ENCODE measurements around the gene HOXD10. TPM values are rescaled to one million over a fixed set of nuclear protein-coding genes. Genes with fewer than 3 reads are reported as not detected.

The HOXD10 gene
- total and polyA plus RNA-seq, 4 donors: 0.05 to 0.54 TPM; not detected in 2

GRCh38 chr2:176092270-176093144 lies 24.1 kb upstream of the HOXD10 start, which contains the start of gene HOXD13:
HOXD13 (plus strand) TSS chr2:176092721; CDS start chr2:176092891, 170 bp downstream.
- TF ChIP-seq, protein P1, sequence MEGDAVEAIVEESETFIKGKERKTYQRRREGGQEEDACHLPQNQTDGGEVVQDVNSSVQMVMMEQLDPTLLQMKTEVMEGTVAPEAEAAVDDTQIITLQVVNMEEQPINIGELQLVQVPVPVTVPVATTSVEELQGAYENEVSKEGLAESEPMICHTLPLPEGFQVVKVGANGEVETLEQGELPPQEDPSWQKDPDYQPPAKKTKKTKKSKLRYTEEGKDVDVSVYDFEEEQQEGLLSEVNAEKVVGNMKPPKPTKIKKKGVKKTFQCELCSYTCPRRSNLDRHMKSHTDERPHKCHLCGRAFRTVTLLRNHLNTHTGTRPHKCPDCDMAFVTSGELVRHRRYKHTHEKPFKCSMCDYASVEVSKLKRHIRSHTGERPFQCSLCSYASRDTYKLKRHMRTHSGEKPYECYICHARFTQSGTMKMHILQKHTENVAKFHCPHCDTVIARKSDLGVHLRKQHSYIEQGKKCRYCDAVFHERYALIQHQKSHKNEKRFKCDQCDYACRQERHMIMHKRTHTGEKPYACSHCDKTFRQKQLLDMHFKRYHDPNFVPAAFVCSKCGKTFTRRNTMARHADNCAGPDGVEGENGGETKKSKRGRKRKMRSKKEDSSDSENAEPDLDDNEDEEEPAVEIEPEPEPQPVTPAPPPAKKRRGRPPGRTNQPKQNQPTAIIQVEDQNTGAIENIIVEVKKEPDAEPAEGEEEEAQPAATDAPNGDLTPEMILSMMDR (IDR thresholded peaks at IDR 0.05; ENCODE audit: control extremely low read depth, extremely low read depth): no peak
- Histone ChIP-seq H3K36me3 (ENCODE audit: control insufficient read depth in 4 of 4, insufficient read depth in 4 of 4, low read length in 4 of 4) (no peaks in the 10 kb centered on the region), H3K27ac (ENCODE audit: low read depth in 1 of 2, low read length in 1 of 2) (no peak within 1 kb of the TSS), H3K4me1 (ENCODE audit: control insufficient read depth in 5 of 5, insufficient read depth in 5 of 5, low read length in 5 of 5) (peaks cover 0 to 32% (median 10%) of the 10 kb centered on the region in 5 donors), H3K4me3 (no peak within 1 kb of the TSS), H3K27me3 (ENCODE audit: control insufficient read depth in 3 of 3, insufficient read depth in 3 of 3, low read length in 2 of 3) (peaks cover 8 to 93% (median 90%) of the 10 kb centered on the region in 3 donors), H3K9me3 (ENCODE audit: control insufficient read depth in 4 of 4, insufficient read depth in 3 of 4, low read length in 3 of 4) (peaks cover 0 to 19% (median 0%) of the 10 kb centered on the region in 4 donors), H3K9ac (ENCODE audit: insufficient read depth in 1 of 2, low read length in 2 of 2) (no peak within 1 kb of the TSS)
- ATAC-seq (ENCODE audit: insufficient read depth, low FRiP score) (no peak), DNase-seq (peak in 1 of 3 donors; percentile 58)
- 4 to 6% methylated on average over 43 to 95 of the region's 95 CpGs for WGBS, 2 donors

DNA sequence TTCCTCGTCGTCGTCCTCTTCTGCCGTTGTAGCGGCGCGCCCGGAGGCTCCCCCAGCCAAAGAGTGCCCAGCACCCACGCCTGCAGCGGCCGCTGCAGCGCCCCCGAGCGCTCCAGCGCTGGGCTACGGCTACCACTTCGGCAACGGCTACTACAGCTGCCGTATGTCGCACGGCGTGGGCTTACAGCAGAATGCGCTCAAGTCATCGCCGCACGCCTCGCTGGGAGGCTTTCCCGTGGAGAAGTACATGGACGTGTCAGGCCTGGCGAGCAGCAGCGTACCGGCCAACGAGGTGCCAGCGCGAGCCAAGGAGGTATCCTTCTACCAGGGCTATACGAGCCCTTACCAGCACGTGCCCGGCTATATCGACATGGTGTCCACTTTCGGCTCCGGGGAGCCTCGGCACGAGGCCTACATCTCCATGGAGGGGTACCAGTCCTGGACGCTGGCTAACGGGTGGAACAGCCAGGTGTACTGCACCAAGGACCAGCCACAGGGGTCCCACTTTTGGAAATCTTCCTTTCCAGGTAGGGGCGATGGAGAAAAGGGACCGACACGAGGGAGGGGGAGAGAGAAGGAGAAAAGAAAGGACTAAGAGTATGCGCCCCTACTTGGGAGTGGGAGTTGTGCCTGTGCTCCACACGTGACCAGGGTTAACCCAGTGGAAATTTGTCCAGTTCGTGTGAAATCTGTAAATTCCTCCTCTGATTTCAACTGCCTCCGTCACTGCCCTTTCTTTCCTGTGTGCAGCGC lies 23.3 kb upstream of the HOXD10 start:
- no peak for ATAC-seq (ENCODE audit: insufficient read depth, low FRiP score)
- Histone ChIP-seq H3K4me3 (no peak overlapping the region), H3K36me3 (ENCODE audit: control insufficient read depth in 4 of 4, insufficient read depth in 4 of 4, low read length in 4 of 4) (no peaks in the 10 kb centered on the region), H3K4me1 (ENCODE audit: control insufficient read depth in 5 of 5, insufficient read depth in 5 of 5, low read length in 5 of 5) (peaks cover 0 to 26% (median 12%) of the 10 kb centered on the region in 5 donors), H3K9ac (ENCODE audit: insufficient read depth in 1 of 2, low read length in 2 of 2) (no peak overlapping the region), H3K27me3 (ENCODE audit: control insufficient read depth in 3 of 3, insufficient read depth in 3 of 3, low read length in 2 of 3) (peaks cover 8 to 93% (median 90%) of the 10 kb centered on the region in 3 donors), H3K9me3 (ENCODE audit: control insufficient read depth in 4 of 4, insufficient read depth in 3 of 4, low read length in 3 of 4) (peaks cover 0 to 17% (median 0%) of the 10 kb centered on the region in 4 donors), H3K27ac (ENCODE audit: low read depth in 1 of 2, low read length in 1 of 2) (no peak overlapping the region)
- no peak for DNase-seq
- 3 to 5% methylated on average over 53 of the region's 53 CpGs for WGBS, 2 donors
- TF ChIP-seq, protein P1 (IDR thresholded peaks at IDR 0.05; ENCODE audit: control extremely low read depth, extremely low read depth): no peak

- no peak for DNase-seq
- Histone ChIP-seq H3K4me3 (no peak overlapping the region), H3K27me3 (ENCODE audit: control insufficient read depth in 3 of 3, insufficient read depth in 3 of 3, low read length in 2 of 3) (peaks cover 12 to 93% (median 89%) of the 10 kb centered on the region in 3 donors), H3K27ac (ENCODE audit: low read depth in 1 of 2, low read length in 1 of 2) (no peak overlapping the region), H3K9me3 (ENCODE audit: control insufficient read depth in 4 of 4, insufficient read depth in 3 of 4, low read length in 3 of 4) (peaks cover 0 to 17% (median 0%) of the 10 kb centered on the region in 4 donors), H3K9ac (ENCODE audit: insufficient read depth in 1 of 2, low read length in 2 of 2) (no peak overlapping the region), H3K36me3 (ENCODE audit: control insufficient read depth in 4 of 4, insufficient read depth in 4 of 4, low read length in 4 of 4) (no peaks in the 10 kb centered on the region), H3K4me1 (ENCODE audit: control insufficient read depth in 5 of 5, insufficient read depth in 5 of 5, low read length in 5 of 5) (peaks cover 0 to 22% (median 11%) of the 10 kb centered on the region in 5 donors)
- WGBS, 2 donors: 9% methylated on average over 8 of the region's 8 CpGs
- no peak for ATAC-seq (ENCODE audit: insufficient read depth, low FRiP score)
- TF ChIP-seq, protein P1 (IDR thresholded peaks at IDR 0.05; ENCODE audit: control extremely low read depth, extremely low read depth): no peak
Observed at GRCh38 chr2:176093898-176094249, 22.7 kb upstream of the HOXD10 start.
